Adipose tissue (tissue), 3 donors: ENCODE data around the gene PTPRT. TPM values are rescaled to one million over a fixed set of nuclear protein-coding genes. Genes with fewer than 3 reads are reported as not detected.

ENCODE experiments used
- H3K27ac ChIP-seq: one replicate; pipeline ENCODE4 v1.5.1; 2013; ENCODE audit warnings: low read depth, low read length
- WGBS, 3 donors: extraction: QIAGEN DNeasy Blood & Tissue Kit; methylation state at CpG; one replicate each; pipeline ENCODE4 v1.1.7; 2013; 5-methylcytosine and 5-hydroxymethylcytosine counted together
- polyA plus RNA-seq, 3 donors: library from polyadenylated mRNA; stranded (reverse); fragments of 200-250 nt; gene quantifications; one replicate each; pipeline ENCODE4 v1.2.3, GENCODE V29; 2013
- donor health status: healthy with polysubstance abuse.
- donor health status: Bipolar disorder and iron deficiency.
- donor health status: healthy.

PTPRT gene
- polyA plus RNA-seq, 3 donors = 0.04 to 0.30 (median 0.11) TPM

DNA sequence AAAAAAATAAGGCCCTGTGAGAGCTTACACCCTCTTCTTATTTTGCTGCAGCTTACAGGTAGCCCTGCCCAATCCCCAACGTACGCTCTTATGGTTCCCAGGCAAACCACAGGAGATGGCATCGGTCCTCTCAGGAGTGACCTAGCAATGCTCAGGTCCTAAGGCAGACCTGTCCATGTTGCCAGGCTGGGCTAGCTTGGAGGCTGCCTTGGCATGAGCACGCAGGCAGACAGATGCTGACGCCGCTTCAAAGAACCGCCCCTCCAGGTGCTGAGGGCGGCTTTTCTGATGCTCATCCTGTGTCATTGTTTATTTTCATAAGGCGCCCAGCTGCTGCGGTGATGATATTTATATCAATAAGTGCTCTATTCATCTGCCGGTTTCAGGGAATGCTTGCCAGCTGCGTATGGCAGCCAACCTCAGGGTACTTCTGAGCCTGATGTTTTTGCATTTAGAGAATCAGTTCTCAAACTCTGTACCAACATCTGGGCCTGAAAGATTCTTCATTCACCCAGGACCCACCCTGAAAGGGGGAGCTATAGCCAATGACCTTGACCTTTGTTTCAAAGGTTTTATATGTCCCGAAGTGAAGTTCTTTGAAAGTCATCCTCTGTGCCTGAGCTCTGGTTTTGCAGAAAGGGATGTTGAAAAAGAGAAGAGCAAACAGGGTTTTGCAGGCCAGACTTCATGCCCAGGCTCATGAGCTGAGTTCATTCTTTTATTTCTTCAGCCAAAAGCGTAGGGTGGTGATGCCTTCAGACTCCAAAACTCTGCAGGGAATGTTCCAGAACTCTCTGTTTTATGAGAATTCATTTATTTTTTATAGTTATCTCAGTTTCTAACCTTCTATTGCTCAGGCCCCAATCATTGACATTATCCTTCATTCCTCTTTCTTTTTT is 1095.9 kb downstream of the PTPRT start:
- 72 to 81% (median 74%) methylated on average over 14 of the region's 14 CpGs for WGBS, 3 donors
- H3K27ac ChIP-seq = no peak overlapping the region

DNA sequence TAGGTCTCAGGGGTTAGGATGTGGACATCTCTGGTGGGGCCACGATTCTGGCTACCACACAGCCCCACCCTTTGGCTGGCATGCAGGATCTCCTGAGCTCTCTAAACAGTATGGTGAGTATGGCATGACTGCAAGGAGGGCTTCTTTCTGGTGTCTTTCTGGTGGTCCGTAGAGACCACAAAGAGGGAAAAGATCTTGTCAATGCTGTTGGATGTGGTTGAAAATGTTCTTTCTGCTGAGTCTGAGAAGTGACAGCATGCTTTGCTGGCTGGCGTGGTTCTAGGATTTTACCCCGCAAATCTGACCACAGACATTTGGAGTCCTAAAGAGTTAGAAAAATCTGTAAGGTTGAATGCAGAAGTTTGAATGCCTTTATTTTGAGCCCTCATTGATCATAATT is 1096.7 kb downstream of the PTPRT start:
- H3K27ac ChIP-seq = no peak overlapping the region
- 51 to 73% (median 61%) methylated on average over 4 of the region's 4 CpGs for WGBS, 3 donors

DNA sequence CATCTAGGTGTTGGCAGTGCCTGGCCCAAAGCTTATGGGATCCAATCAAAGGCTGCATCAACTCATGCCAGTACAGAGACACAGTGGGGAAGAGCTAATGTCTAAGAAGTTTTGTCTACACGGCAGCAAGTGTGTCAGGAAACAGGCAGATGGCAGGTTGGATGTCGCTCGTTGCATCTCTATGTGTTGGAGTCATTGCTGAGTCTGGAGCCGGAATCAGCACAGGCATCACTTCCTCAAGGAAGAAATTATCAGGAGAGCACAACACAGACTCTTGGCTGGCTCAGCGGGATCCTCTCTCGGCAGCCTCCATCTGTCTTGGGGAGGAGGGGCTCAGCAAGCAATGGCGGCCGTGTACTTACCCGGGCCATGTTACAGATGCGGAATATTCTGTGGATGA is 1104.3 kb downstream of the PTPRT start:
- WGBS, 3 donors = 77 to 80% (median 79%) methylated on average over 10 of the region's 10 CpGs
- H3K27ac ChIP-seq = no peak overlapping the region

DNA sequence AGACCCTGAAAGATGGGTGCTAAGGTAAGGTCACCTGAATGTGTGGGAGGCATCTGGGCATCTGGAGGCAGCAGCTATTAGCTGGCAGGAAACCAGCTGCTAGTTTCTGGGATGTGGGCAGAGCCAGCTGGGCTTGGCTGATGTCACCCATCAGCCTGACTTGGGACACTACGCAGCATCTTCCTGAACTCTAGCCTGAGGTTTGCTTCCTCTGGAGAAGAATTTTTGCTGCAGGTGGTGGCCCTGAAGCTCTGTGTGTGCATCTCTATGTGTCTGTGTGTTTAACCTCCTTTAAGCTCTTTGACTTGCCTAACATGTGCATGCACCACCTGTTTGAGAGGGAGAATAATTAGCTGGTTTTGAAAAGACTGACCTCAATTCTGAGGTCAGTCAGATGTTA is 1106.4 kb downstream of the PTPRT start:
- H3K27ac ChIP-seq = no peak overlapping the region
- 44 to 76% (median 63%) methylated on average over 1 of the region's 1 CpG for WGBS, 3 donors

DNA sequence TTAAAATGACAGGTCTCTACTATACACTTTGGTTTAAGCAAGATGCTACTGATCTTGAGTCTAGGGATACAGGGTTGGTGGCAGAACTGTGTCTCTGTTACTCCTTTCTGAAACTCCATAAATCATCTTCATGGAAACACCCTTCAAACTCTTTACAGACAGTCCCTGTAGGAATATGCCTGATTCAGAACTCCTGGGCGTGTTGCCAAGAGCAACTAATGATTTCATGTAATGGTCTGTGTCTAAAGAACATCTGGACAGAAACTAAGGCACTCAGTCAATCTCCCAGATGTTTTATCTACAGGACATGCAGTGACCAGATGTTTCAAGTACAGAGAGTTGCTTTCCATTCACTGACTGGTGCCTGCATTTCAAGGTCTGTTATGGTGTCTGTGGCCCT is 1107.1 kb downstream of the PTPRT start:
- 29 to 44% (median 33%) methylated on average over 1 of the region's 1 CpG for WGBS, 3 donors
- no peak overlapping the region for H3K27ac ChIP-seq

DNA sequence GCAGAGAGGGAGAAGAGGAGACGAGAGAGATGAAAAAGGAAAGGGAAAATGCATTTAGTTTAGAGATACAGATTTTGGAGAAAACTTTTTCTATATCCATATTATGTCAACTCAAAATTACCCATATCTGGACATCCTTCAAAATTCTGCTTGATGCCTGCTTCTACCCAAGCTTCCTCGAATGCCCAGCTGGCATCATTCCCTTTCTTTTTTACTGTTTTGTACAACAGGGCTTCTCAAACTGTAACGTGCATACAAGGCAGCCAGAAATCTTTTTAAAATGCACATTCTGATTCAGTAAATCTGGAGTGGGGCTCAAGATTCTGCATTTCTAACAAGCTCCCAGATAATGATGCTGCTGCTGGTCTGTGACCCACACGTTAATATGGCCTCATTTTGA is 1108.8 kb downstream of the PTPRT start:
- 65 to 72% (median 70%) methylated on average over 4 of the region's 4 CpGs for WGBS, 3 donors
- H3K27ac ChIP-seq = no peak overlapping the region

DNA sequence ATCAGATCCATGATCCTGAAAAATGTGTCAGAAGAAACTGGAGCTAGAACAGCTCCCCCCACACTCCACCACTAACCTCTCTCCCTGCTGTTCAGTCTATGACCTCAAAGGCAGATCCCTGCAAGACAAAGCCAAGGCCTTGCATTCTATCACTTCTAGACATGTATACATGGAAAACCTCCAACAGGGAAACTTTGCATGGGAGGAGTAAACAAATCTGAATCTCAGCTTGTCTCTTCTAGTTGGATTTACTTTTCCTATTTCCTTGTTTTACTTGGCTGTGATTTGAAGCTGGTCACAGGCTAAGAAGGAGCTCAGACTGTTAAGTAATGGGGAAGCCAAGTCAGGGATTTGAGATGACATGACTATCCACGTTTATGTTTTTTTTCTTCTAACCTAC is 1114.8 kb downstream of the PTPRT start:
- whole genome bisulfite sequencing, 3 donors = 33 to 47% (median 41%) methylated on average over 1 of the region's 1 CpG
- H3K27ac ChIP-seq = no peak overlapping the region

DNA sequence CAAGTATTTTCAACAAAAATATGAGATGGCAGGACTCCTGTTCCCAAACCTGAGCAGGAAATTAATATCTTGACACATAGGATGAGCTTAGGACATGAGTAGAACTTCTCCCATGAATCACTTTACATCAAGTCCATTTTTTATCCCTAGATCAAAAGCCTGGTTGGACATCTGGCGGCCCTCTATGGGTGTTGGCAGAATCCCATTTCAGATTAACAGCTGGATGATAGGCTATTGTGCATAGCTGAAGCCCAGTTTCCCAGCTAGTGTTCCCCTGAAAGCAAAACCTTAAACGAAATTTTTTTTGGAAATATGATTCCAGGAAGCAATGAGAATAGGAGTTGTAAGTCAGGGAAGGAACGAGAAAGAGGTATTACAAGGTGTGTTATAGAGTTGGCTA is 1122.1 kb downstream of the PTPRT start:
- H3K27ac ChIP-seq = no peak overlapping the region
- 44 to 52% (median 52%) methylated on average over 3 of the region's 3 CpGs for WGBS, 3 donors

DNA sequence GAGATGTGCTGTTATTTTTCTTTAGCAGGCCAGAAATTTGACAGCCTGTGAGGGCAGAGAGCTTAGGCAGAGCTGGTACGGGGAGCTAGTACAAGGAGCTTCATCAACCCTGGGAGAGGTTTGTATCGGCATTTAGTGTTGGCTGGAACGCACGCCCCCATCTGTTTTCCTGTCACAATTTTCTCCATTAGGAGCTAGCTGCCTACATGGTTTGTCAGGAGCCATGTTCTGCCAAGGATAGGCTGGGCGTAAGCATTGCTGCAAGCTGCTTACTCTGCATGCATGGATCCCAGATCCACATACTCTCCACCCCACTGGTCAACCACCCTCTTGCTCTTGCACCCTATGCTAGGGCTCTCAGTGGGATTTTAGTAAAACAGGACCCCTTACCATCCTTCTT is 1122.5 kb downstream of the PTPRT start:
- 70 to 82% (median 81%) methylated on average over 5 of the region's 5 CpGs for WGBS, 3 donors
- H3K27ac ChIP-seq = no peak overlapping the region

DNA sequence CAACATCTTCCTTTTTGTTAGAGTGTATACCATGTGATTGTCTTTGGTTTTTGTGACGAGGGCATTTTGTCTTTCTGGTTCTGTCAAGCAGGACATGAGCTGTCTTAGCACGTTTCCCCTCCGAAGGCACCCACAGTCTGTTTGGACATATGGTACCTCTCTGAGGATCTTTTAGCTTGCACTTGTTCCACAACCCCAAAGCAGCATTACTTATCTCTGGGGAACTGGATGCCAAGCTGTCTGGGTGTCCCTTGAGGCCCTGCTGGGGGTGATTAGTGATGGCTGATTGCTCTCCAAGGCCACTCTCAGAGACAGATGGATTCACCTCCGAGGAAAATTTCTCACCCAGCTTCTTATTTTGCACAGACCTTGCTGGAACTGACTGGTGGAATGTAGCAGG is 1126.6 kb downstream of the PTPRT start:
- H3K27ac ChIP-seq = no peak overlapping the region
- WGBS, 3 donors = 61 to 76% (median 75%) methylated on average over 4 of the region's 4 CpGs

DNA sequence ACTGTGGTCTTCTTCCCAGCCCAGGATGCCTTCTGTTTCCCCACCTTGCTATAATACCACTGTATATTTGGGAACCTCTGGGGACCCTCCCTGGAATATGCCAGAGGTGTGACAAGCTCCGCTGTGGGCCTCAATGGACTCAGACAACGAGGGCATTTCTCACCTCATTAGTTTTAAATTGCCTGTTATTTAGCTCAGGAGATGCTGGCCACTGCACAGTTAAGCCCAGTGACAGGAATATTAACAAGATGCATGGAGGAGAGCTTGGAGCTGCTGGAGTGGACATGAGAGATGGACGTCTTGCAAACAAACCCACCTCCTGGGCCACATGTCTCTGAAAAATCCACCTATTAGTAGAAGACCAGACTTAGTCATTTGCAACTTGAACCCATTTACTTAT is 1136.4 kb downstream of the PTPRT start:
- WGBS, 3 donors = 62 to 70% (median 63%) methylated on average over 3 of the region's 3 CpGs
- no peak overlapping the region for H3K27ac ChIP-seq

DNA sequence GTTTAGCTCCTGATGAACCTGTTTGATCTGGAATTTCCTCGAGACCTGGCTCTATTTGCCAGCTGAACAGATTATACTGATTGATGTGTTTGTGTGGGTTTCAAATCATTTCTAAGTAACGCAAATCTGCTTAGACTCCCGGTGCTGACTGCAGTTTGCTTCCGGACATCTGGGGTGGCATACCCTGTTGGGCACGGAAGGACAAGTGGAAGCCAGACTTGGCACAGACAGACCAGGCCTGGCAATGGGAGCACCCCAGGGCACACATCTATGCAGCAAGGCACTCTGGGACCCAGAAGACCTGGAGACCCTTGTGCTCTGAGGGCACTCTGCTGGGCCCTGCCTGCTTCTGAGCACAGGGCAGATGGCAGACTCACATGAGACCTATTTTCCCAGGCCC is 1137.8 kb downstream of the PTPRT start:
- H3K27ac ChIP-seq = no peak overlapping the region
- WGBS, 3 donors = 29 to 74% (median 73%) methylated on average over 5 of the region's 5 CpGs

DNA sequence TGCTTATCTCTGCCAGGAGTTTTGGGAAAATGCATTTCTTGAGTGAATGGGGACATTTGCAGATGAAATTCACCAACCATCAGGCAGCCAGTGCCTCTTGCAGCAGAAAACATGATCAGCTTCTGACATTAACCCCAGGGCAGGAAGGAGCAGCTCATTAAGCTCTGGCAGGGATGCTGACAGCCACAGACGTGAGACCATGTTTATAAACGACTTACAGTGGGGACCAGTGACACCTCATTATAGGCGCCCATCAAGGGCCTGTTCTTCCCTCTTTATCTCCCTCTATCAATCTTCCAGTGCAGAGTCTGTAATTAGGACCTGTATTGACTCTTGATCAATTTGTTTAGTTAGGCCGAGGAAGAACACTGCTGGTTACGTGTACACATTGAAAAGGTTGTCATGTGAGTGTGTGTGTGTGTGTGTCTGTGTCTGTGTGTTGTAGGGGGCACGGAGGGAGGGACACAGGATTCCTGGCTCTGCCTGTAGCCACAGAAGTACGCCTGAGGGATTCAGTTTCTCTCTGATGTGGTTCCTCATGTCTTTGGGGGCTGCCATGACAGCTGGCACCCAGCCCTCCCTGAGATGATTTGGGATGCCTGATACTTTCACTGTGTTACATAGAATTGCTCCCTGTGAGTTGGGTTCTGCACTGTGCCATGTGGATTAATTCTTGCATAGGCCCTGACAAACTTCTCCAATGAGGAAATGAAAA is 1143.2 kb downstream of the PTPRT start:
- 35 to 54% (median 45%) methylated on average over 7 of the region's 7 CpGs for WGBS, 3 donors
- H3K27ac ChIP-seq = no peak overlapping the region

DNA sequence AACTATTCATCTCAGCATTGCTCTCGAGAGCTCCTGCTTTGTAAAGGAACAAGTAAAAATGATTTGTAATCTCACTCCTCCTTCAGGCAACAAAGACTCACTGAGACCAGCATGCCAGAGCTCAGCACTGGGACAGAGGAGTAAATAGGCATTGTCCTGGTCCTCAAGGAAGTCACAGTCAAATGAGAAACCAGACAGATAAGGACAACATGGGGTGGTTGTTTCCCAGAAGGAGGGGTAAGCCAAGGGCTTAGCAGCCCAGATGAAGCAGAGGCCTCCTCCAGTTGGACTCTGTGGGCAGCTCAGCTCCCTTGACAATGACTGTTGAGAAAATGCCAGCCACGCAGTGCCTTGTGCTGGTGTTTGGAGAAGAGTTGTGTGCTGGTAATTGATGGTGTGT is 1145.8 kb downstream of the PTPRT start:
- no peak overlapping the region for H3K27ac ChIP-seq
- WGBS, 3 donors = 69 to 80% (median 74%) methylated on average over 2 of the region's 2 CpGs

DNA sequence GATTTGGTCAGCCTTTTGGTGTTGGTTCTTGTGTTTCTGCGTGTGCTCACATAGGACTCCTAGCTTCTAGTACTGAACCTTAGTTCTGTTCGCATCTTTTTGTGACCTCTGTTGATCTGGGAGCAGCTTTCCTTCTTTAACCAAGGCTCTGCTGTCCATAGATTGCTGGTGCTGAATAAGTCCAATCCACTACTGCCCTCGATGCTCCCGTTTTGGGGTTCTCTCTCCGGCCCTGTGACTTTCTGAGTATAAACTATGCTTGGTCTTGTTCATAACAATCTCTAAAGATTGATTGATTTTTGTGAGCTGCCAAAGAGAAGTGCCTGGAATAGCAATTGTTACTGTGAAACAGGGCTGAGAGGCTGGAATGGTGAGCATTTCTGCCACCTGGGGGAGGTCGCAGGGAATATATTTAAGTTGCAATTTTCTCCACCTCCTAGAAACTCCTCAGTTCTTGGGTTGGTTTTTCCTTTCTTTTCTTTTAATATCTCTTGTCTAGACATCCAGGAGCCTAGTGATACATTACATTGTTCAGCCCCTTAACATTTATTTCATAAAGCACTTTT is 1148.6 kb downstream of the PTPRT start:
- H3K27ac ChIP-seq = no peak overlapping the region
- WGBS, 3 donors = 21 to 40% (median 33%) methylated on average over 6 of the region's 6 CpGs

DNA sequence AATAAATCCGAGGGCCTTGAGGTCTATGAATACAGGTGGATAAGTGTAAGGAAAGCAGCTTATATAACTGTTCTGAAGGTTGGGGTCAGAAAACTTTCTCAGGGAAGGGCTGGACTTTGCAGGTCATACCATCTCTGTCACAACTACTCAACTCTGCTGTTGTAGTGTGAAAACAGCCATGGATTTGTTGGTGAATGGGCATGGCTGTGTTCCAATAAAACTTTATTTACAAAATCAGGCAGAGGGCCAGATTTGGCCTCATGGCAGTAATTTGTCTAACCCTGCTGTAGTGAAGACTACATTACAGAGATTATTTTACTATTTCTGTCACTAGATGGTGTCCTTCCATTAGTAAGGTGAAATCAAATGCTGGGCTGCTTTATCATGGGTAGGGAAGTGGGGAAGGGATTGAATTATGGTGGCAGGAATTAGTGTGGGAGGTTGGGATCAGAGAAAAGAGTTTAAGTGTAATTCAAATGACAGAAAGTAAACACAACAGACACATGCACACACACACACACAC is 1161.9 kb downstream of the PTPRT start:
- no peak overlapping the region for H3K27ac ChIP-seq
- 67 to 73% (median 68%) methylated on average over 1 of the region's 1 CpG for WGBS, 3 donors

DNA sequence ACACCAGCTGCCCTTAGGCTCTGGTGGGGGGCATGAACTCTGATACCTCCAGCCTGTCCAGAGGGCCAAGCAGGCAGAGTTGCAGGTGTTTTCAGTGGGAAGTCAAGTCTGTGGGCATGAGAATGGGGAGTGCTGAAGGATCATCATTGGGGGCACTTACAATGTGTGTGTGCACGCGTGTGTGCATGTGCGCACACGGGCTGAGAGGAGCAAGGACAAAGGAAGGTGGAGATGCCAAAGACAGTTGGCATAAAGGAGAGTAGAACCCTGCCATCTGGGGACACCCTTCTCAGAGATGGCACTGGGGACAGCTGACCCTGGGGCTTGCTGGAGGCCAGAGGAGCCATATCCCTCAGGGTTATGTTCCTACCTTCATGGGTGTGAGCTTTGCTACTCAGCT is 1163.1 kb downstream of the PTPRT start:
- 78 to 90% (median 85%) methylated on average over 4 of the region's 4 CpGs for WGBS, 3 donors
- no peak overlapping the region for H3K27ac ChIP-seq

DNA sequence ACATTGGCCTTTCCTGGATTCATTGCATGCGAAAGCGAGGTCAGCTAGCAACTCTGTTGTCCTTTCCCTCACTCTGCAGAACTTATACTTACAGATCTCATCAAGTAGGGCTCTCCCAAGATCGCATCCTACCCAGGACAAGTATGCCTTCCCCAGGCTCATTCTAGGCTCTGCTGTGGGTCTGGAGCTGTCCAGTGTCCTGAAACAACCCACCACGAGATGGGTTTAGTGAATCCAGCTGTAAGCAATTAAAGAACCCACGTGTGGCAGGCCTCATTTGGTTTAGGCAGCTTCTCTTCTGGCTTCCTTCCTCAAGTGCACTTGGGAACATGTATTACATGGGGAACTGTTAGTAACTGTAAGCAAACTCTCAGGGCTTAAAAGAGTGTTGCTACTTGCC is 1165.1 kb downstream of the PTPRT start:
- WGBS, 3 donors = 27 to 35% (median 27%) methylated on average over 5 of the region's 5 CpGs
- no peak overlapping the region for H3K27ac ChIP-seq
